T-cell (primary cell): ENCODE results near the gene SMPD3. TPM values are rescaled to one million over a fixed set of nuclear protein-coding genes. Genes with fewer than 3 reads are reported as not detected.
A peak's percentile ranks its signal among the peaks of the same experiment; 100 is the strongest.

Experiments used
- ATAC-seq, 4 experiments: fragments of 200-7000 bp in 3 of 4; fragments of 150-1000 bp in 1 of 4; cut with Tn5 transposase; replicated peaks in 1 of 4; 1 replicate in 3 of 4; 2 replicates in 1 of 4; pipeline ENCODE4 v1.10.0; 2021; ENCODE audit warnings: moderate library complexity in 3 of 4, mild to moderate bottlenecking in 2 of 4, moderate number of reproducible peaks in 1 of 4
- CTCF ChIA-PET, 2 donors: fragments of 300-600 bp; sonication (Branson Sonifier 250); formaldehyde crosslinking; loops; one replicate each; lab custom pipeline; 2022; ENCODE audit warnings: antibody characterized with exemption in 2 of 2; lab: Charles Lee
- POLR2A ChIA-PET, 2 donors: fragments of 300-600 bp; sonication (Branson Sonifier 250); formaldehyde crosslinking; loops; one replicate each; lab custom pipeline; 2022; ENCODE audit warnings: antibody characterized with exemption in 2 of 2; lab: Charles Lee
- DNase-seq, 35 experiments: peaks; one replicate each; pipeline versions ENCODE4 v3.0.0 to v3.0.0-alpha.2; 2013 to 2023
- H3K27ac ChIP-seq: one replicate; pipeline ENCODE4 v1.5.1; 2013; ENCODE audit warnings: low read length
- H3K27me3 ChIP-seq, 2 experiments: replicated peaks in 1 of 2; 1 replicate in 1 of 2; 2 replicates in 1 of 2; pipeline versions ENCODE4 v1.6.1 to v1.7.0; 2013; ENCODE audit warnings: low read length in 1 of 2, mixed read lengths in 1 of 2; ENCODE audit not compliant: control insufficient read depth in 2 of 2, insufficient read depth in 2 of 2; ENCODE audit errors: extremely low read depth in 1 of 2
- H3K36me3 ChIP-seq, 2 donors: 1 replicate in 1 of 2; 2 replicates in 1 of 2; pipeline versions ENCODE4 v1.6.1 to v1.7.0; 2013; ENCODE audit warnings: low read length in 1 of 2; ENCODE audit not compliant: control insufficient read depth in 2 of 2, insufficient read depth in 1 of 2; ENCODE audit errors: extremely low read depth in 1 of 2
- H3K4me1 ChIP-seq, 2 experiments: 1 replicate in 1 of 2; 2 replicates in 1 of 2; pipeline versions ENCODE4 v1.6.1 to v1.7.0; 2013; ENCODE audit warnings: low read length in 2 of 2, mixed read lengths in 1 of 2; ENCODE audit not compliant: insufficient read depth in 2 of 2, control insufficient read depth in 1 of 2; ENCODE audit errors: extremely low read depth in 1 of 2
- H3K4me3 ChIP-seq, 2 donors: 1 replicate in 1 of 2; 2 replicates in 1 of 2; pipeline versions ENCODE4 v1.5.1 to v1.7.0; 2013; ENCODE audit warnings: mild to moderate bottlenecking in 2 of 2, low read length in 1 of 2, moderate library complexity in 1 of 2; ENCODE audit not compliant: control insufficient read depth in 1 of 2; ENCODE audit errors: extremely low read depth in 1 of 2
- H3K9me3 ChIP-seq: 2 replicates; pipeline ENCODE4 v1.7.0; 2013
- H3K27ac Mint-ChIP-seq, 2 donors: one replicate each; pipeline ENCODE4 v1.8.0; 2020 to 2021; ENCODE audit warnings: mild to moderate bottlenecking in 2 of 2, mixed read lengths in 2 of 2
- H3K27me3 Mint-ChIP-seq, 2 donors: one replicate each; pipeline ENCODE4 v1.8.0; 2021 to 2022; ENCODE audit warnings: mixed read lengths in 2 of 2
- H3K36me3 Mint-ChIP-seq: one replicate; pipeline ENCODE4 v1.8.0; 2021; ENCODE audit warnings: mixed read lengths
- H3K4me1 Mint-ChIP-seq, 3 donors: one replicate each; pipeline ENCODE4 v1.8.0; 2020 to 2022; ENCODE audit warnings: mixed read lengths in 3 of 3, mild to moderate bottlenecking in 1 of 3
- H3K4me3 Mint-ChIP-seq, 3 donors: one replicate each; pipeline ENCODE4 v1.8.0; 2020 to 2022; ENCODE audit warnings: mild to moderate bottlenecking in 3 of 3, mixed read lengths in 3 of 3, moderate library complexity in 3 of 3
- H3K9me3 Mint-ChIP-seq, 3 donors: one replicate each; pipeline ENCODE4 v1.8.0; 2020 to 2022; ENCODE audit warnings: mixed read lengths in 3 of 3
- WGBS: methylation state at CpG from one replicate; pipeline ENCODE4 v1.1.5; 2013; ENCODE audit warnings: missing lambda C conversion rate; ENCODE audit not compliant: insufficient coverage; 5-methylcytosine and 5-hydroxymethylcytosine counted together
- total RNA-seq, 35 experiments: library from RNA in 6 of 35; stranded (reverse) in 6 of 35; fragments of 120-200 nt in 1 of 35; gene quantifications; one replicate each; pipeline versions ENCODE4 v1.2.1 to v1.2.4 and lab custom pipeline; 2013 to 2026

The SMPD3 gene
- total RNA-seq, 5 donors from 2014 or later (not counting 1 experiment from before 2014, with no cell fraction given) = 0.93 to 2.3 (median 1.7) TPM

DNA sequence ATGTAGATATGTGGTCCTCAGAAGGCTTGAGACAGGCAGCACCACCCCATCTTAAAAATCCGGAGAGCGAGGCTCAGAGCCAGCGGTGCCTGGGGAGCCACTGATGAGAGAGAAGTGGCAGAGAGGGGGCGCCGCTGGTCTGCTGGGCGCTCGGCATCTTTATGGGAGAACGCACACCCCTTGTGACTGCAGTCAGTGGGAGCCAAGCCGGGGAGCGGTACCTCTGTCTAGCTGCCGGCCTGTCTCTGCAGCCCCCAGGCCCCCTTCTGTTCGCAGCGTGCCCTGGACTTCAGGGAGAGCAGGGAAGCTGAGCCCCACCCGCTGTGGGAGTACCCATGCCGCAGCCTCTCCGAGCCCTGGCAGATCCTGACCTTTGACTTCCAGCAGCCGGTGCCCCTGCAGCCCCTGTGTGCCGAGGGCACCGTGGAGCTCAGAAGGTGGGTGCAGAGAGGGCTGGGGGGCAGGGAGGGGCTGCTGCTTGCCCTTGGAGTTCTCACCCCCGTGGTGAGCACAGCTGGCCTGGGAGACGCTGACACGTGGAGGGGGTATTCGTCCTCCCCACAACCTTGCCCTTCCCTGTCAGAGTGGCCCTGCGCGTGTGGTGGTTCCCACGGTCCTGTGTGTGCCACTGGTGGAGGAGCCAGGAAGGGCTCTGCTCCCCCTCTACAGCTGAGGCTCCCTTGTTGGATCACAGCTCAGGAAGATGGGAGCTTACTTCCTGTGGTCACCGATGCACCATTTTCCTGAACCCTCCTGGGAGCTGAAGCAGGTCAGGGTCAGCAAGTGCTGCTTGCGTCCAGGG lies 92.7 kb downstream of the SMPD3 start:
- 83% methylated on average over 13 of the region's 28 CpGs for WGBS
- ATAC-seq (peak in 2 of 4 experiments; percentile 1 to 7), DNase-seq (no peak)
- POLR2A ChIA-PET = no interaction called here
- peaks cover 32% of the 10 kb centered on the region for H3K36me3 Mint-ChIP-seq
- H3K4me3 Mint-ChIP-seq = peak overlapping the region; percentile 24 to 79 (median 28)
- Histone ChIP-seq H3K27ac (peak overlapping the region; percentile 38), H3K4me3 (peak overlapping the region; percentile 42 to 52), H3K36me3 (peaks cover 30 to 70% of the 10 kb centered on the region in 2 donors), H3K9me3 (no peaks in the 10 kb centered on the region), H3K27me3 (peaks cover 0 to 2% of the 10 kb centered on the region in 2 experiments), H3K4me1 (peaks cover 17 to 42% of the 10 kb centered on the region in 2 experiments)
- H3K27ac Mint-ChIP-seq = no peak overlapping the region
- peaks cover 39 to 40% (median 39%) of the 10 kb centered on the region in 3 donors for H3K4me1 Mint-ChIP-seq
- no peaks in the 10 kb centered on the region for H3K27me3 Mint-ChIP-seq
- H3K9me3 Mint-ChIP-seq = no peaks in the 10 kb centered on the region
- CTCF ChIA-PET = interaction anchor here (0.6 kb wide), 3 partner anchors 114 to 768 kb away, joined by 3 to 5 read pairs (median 3); no protein-coding TSS in a partner anchor

DNA sequence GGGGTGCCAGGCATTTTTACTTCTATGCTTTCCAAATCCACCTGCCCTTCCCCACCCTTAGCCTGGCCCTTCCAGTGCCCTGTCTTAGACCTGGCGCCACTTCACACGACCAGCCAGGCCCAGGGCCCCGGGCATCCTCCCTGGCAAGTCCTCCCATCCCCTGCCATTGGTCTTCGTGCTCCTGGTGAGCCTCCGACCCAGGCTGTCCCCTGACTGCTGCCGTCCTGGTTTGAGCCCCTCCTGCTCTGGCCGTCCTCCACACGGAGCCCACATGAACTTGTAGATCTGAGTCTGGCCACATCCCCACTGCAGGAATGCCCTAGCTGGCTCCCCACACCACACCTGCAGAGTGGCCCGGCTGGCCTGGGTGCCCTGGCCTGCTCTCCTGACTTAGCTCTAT lies 93.5 kb downstream of the SMPD3 start:
- DNase-seq = no peak
- Mint-ChIP-seq H3K4me3 (peak overlapping the region in 1 of 3 donors; percentile 79), H3K9me3 (no peaks in the 10 kb centered on the region), H3K27ac (no peak overlapping the region), H3K36me3 (peaks cover 30% of the 10 kb centered on the region), H3K4me1 (peaks cover 39% of the 10 kb centered on the region in 3 donors), H3K27me3 (no peaks in the 10 kb centered on the region)
- H3K36me3 ChIP-seq = peaks cover 28 to 78% of the 10 kb centered on the region in 2 donors
- 96% methylated on average over 9 of the region's 9 CpGs for WGBS
- CTCF ChIA-PET = interaction anchor here in 1 of 2 donors (0.6 kb wide), 1 partner anchor 473 kb away, joined by 3 read pairs; no protein-coding TSS in a partner anchor
- peaks cover 17 to 42% of the 10 kb centered on the region in 2 experiments for H3K4me1 ChIP-seq
- ATAC-seq = no peak
- H3K4me3 ChIP-seq = no peak overlapping the region
- POLR2A ChIA-PET = no interaction called here
- peaks cover 0 to 2% of the 10 kb centered on the region in 2 experiments for H3K27me3 ChIP-seq
- no peak overlapping the region for H3K27ac ChIP-seq
- H3K9me3 ChIP-seq = no peaks in the 10 kb centered on the region

DNA sequence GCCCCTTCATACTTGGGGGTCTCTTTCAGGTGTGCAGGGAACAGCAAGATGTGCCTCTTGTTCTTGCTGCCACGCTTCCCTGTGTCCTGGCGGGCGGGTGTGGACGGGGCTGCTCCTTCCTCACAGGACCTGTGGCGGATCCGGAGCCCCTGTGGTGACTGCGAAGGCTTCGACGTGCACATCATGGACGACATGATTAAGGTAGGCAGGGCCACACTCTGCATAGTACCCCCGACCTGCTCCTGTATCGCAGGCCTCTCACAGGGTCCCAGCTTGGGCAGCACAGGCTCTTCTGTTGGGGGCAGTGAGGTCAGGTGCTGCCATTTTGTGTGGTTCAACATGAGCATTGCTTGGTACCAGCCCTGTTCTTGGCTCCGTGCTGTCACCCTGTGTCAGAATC lies 94.9 kb downstream of the SMPD3 start:
- Histone ChIP-seq H3K4me1 (peaks cover 17 to 38% of the 10 kb centered on the region in 2 experiments), H3K27ac (no peak overlapping the region), H3K36me3 (peaks cover 26 to 80% of the 10 kb centered on the region in 2 donors), H3K4me3 (no peak overlapping the region), H3K27me3 (peaks cover 0 to 2% of the 10 kb centered on the region in 2 experiments), H3K9me3 (no peaks in the 10 kb centered on the region)
- CTCF ChIA-PET = no interaction called here
- POLR2A ChIA-PET = no interaction called here
- H3K9me3 Mint-ChIP-seq = no peaks in the 10 kb centered on the region
- H3K4me1 Mint-ChIP-seq = peaks cover 37 to 41% (median 39%) of the 10 kb centered on the region in 3 donors
- DNase-seq (no peak), ATAC-seq (no peak)
- no peak overlapping the region for H3K27ac Mint-ChIP-seq
- 92% methylated on average over 13 of the region's 13 CpGs for WGBS
- H3K27me3 Mint-ChIP-seq = no peaks in the 10 kb centered on the region
- peaks cover 40% of the 10 kb centered on the region for H3K36me3 Mint-ChIP-seq
- H3K4me3 Mint-ChIP-seq = no peak overlapping the region

DNA sequence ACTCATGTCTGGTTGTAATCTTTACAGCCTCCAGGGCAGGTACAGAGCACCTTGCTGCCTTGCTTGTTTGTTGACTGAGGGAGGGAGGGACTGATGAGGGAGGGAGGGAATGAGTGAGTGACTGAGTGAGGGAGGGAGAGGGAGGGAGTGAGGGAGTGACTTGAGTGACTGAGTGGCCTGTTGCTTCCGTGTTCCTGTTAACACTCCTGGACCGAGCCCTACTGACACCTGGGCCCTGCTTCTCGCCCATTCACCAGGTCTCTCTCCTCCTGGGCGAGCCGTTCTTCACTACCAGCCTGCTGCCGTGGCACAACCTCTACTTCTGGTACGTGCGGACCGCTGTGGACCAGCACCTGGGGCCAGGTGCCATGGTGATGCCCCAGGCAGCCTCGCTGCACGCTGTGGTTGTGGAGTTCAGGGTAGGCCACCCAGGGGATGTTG lies 96.3 kb downstream of the SMPD3 start:
- H3K4me3 Mint-ChIP-seq = no peak overlapping the region
- H3K27ac Mint-ChIP-seq = no peak overlapping the region
- DNase-seq = no peak
- Histone ChIP-seq H3K4me3 (no peak overlapping the region), H3K4me1 (peaks cover 10 to 28% of the 10 kb centered on the region in 2 experiments), H3K9me3 (no peaks in the 10 kb centered on the region), H3K27me3 (no peaks in the 10 kb centered on the region), H3K36me3 (peaks cover 24 to 78% of the 10 kb centered on the region in 2 donors), H3K27ac (no peak overlapping the region)
- H3K9me3 Mint-ChIP-seq = no peaks in the 10 kb centered on the region
- ChIA-PET POLR2A (no interaction called here), CTCF (no interaction called here)
- peaks cover 53% of the 10 kb centered on the region for H3K36me3 Mint-ChIP-seq
- no peak for ATAC-seq
- H3K27me3 Mint-ChIP-seq = no peaks in the 10 kb centered on the region
- 96% methylated on average over 3 of the region's 11 CpGs for WGBS
- peaks cover 26 to 28% (median 27%) of the 10 kb centered on the region in 3 donors for H3K4me1 Mint-ChIP-seq

DNA sequence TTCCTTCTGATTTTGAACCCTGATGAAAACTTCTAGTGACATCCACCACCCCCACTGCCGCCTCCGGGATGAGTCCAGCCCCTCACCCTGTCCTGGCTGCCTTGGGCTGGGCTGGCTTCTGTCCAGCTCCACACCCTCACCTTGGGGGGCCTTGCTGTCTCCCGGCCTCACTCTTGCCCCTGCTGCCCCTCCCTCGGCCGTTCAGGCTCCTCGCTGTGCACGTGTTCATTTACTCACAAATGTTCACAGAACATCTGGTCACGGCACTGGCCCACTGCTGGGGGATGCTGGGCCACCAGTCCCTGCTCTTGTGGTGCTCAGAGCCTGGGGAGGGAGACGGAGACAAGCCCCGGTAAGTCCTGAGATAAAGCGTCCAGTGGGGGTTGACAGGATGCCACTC lies 96.8 kb downstream of the SMPD3 start:
- peaks cover 5 to 23% of the 10 kb centered on the region in 2 experiments for H3K4me1 ChIP-seq
- H3K27ac Mint-ChIP-seq = no peak overlapping the region
- H3K36me3 Mint-ChIP-seq = peaks cover 59% of the 10 kb centered on the region

DNA sequence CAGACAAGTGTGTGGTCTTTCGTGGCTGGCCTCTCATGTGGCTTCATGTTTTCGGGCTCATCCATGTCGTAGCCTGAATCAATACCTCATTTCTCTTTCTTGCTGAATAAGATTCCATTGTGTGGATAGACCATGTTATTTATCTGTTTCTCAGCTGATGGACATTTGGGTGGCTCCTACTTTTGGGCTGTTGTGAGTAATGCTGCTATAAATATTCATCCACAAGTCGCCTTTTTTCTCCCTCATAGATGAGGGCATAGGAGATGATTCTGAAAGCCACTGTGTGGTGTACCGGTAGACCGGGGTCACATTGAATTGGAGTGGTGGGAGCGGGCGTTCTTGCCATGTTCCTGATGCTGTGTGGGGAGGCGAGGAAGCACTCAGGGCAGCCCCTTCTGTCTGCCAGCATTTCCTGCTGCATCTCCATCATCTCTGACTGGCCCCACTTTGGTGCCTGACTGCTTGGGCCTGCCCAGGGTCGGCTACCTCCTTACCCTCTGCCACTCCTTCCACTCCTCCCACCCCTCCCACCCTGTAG lies 97.4 kb downstream of the SMPD3 start:
- H3K4me3 ChIP-seq = no peak overlapping the region
- WGBS = 100% methylated on average over 2 of the region's 10 CpGs
- H3K27ac Mint-ChIP-seq = no peak overlapping the region
- DNase-seq (no peak), ATAC-seq (no peak)
- ChIA-PET CTCF (no interaction called here), POLR2A (no interaction called here)
- H3K4me1 ChIP-seq = peaks cover 3 to 17% of the 10 kb centered on the region in 2 experiments
- no peak overlapping the region for H3K27ac ChIP-seq
- peaks cover 62% of the 10 kb centered on the region for H3K36me3 Mint-ChIP-seq
- H3K4me1 Mint-ChIP-seq = peaks cover 15 to 21% (median 20%) of the 10 kb centered on the region in 3 donors
- no peaks in the 10 kb centered on the region for H3K27me3 Mint-ChIP-seq
- H3K9me3 Mint-ChIP-seq = no peaks in the 10 kb centered on the region
- no peaks in the 10 kb centered on the region for H3K9me3 ChIP-seq
- no peak overlapping the region for H3K4me3 Mint-ChIP-seq
- no peaks in the 10 kb centered on the region for H3K27me3 ChIP-seq
- peaks cover 28 to 88% of the 10 kb centered on the region in 2 donors for H3K36me3 ChIP-seq

More for the DNA sequence above, 96.8 kb downstream of the SMPD3 start:
- H3K4me3 Mint-ChIP-seq = no peak overlapping the region
- no peak overlapping the region for H3K4me3 ChIP-seq
- H3K4me1 Mint-ChIP-seq = peaks cover 21 to 27% (median 26%) of the 10 kb centered on the region in 3 donors
- H3K9me3 Mint-ChIP-seq = no peaks in the 10 kb centered on the region
- H3K36me3 ChIP-seq = peaks cover 26 to 82% of the 10 kb centered on the region in 2 donors
- 98% methylated on average over 7 of the region's 11 CpGs for WGBS
- H3K9me3 ChIP-seq = no peaks in the 10 kb centered on the region
- no peak for DNase-seq
- POLR2A ChIA-PET = no interaction called here
- CTCF ChIA-PET = no interaction called here
- H3K27ac ChIP-seq = no peak overlapping the region
- no peaks in the 10 kb centered on the region for H3K27me3 ChIP-seq
- no peaks in the 10 kb centered on the region for H3K27me3 Mint-ChIP-seq
- ATAC-seq = no peak
